Measurements from ENCODE around the gene COG5. TPM values are rescaled to one million over a fixed set of nuclear protein-coding genes. Genes with fewer than 3 reads are reported as not detected.
A peak's percentile ranks its signal among the peaks of the same experiment; 100 is the strongest.

The COG5 gene
- total RNA-seq, 1 experiment from 2014 or later: 29.1 TPM

DNA sequence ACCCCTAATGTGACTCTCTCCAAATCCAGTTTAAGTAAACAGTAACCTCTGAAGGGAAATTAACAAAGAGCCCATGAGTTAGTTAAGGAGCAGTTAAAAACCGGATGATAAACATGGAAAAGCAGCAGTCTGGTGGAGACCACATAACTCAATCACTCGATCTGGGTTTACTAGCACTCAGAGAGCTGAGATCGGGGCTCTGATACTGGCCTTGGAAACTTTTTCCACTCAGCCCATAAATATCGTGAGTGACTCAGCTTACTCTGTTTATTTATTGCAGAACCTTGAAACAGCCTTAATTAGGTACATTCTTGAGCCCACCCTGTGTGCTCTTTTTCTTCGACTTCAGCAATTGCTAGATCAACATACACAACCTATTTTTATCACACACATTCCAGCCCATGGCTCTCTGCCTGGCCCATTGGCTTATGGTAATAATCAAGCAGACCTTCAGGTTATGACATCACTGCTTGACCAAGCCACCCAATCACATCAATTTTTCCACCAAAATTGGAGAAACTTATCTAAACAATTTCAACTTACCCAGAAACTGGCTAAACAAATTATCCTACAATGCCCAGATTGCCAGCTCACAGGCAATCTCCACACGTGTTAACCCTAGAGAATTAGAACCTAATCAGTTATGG is 176.0 kb downstream of the COG5 start:
- ChIA-PET POLR2A (no interaction called here), CTCF (no interaction called here)
- in situ Hi-C loops (cut with HindIII; ENCODE audit: low pct_unique_long_range_greater_than_20kb, low sequenced_read_pairs): no loop called here
- DNase-seq (ENCODE audit: low read depth, low spot score): no peak
- no peaks in the 10 kb centered on the region for H3K9me3 ChIP-seq (ENCODE audit: control insufficient read depth, insufficient read depth, low read depth, low read length)
- no TSS peak for BruUV-seq (replicated peaks)
- H3K4me1 ChIP-seq (ENCODE audit: control insufficient read depth, insufficient read depth, low read length): peaks cover 9% of the 10 kb centered on the region; the same call in 1 of the 2 replicates
- H3K36me3 ChIP-seq (ENCODE audit: control insufficient read depth, insufficient read depth, low read length): no peaks in the 10 kb centered on the region
- no peaks in the 10 kb centered on the region for H3K27me3 ChIP-seq (ENCODE audit: control insufficient read depth, insufficient read depth, low read length)
- H3K27ac ChIP-seq (ENCODE audit: low read length): no peak overlapping the region
- intact Hi-C loops (cut with micrococcal nuclease; ENCODE audit: unreplicated experiment): no loop called here
- TF ChIP-seq TCF7L2 (IDR thresholded peaks at IDR 0.05; ENCODE audit: low read depth, low read length): no peak
- TF ChIP-seq, protein P1, sequence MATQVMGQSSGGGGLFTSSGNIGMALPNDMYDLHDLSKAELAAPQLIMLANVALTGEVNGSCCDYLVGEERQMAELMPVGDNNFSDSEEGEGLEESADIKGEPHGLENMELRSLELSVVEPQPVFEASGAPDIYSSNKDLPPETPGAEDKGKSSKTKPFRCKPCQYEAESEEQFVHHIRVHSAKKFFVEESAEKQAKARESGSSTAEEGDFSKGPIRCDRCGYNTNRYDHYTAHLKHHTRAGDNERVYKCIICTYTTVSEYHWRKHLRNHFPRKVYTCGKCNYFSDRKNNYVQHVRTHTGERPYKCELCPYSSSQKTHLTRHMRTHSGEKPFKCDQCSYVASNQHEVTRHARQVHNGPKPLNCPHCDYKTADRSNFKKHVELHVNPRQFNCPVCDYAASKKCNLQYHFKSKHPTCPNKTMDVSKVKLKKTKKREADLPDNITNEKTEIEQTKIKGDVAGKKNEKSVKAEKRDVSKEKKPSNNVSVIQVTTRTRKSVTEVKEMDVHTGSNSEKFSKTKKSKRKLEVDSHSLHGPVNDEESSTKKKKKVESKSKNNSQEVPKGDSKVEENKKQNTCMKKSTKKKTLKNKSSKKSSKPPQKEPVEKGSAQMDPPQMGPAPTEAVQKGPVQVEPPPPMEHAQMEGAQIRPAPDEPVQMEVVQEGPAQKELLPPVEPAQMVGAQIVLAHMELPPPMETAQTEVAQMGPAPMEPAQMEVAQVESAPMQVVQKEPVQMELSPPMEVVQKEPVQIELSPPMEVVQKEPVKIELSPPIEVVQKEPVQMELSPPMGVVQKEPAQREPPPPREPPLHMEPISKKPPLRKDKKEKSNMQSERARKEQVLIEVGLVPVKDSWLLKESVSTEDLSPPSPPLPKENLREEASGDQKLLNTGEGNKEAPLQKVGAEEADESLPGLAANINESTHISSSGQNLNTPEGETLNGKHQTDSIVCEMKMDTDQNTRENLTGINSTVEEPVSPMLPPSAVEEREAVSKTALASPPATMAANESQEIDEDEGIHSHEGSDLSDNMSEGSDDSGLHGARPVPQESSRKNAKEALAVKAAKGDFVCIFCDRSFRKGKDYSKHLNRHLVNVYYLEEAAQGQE (IDR thresholded peaks at IDR 0.05; ENCODE audit: insufficient read depth in 1 of 2, low read depth in 2 of 2, low read length in 1 of 2): no peak
- no peak for TF ChIP-seq SIN3A (IDR thresholded peaks at IDR 0.05; ENCODE audit: borderline replicate concordance, insufficient read depth, low read depth, low read length)
- no peak for TF ChIP-seq POLR2AphosphoS5 (IDR thresholded peaks at IDR 0.05; ENCODE audit: low read depth, low read length)
- no peak for TF ChIP-seq CTCF (IDR thresholded peaks at IDR 0.05)
- peak; percentile 70; the same call in 1 of the 2 replicates for ATAC-seq
- no peak overlapping the region for H3K4me3 ChIP-seq (ENCODE audit: low read depth in 2 of 2, low read length in 2 of 2)

DNA sequence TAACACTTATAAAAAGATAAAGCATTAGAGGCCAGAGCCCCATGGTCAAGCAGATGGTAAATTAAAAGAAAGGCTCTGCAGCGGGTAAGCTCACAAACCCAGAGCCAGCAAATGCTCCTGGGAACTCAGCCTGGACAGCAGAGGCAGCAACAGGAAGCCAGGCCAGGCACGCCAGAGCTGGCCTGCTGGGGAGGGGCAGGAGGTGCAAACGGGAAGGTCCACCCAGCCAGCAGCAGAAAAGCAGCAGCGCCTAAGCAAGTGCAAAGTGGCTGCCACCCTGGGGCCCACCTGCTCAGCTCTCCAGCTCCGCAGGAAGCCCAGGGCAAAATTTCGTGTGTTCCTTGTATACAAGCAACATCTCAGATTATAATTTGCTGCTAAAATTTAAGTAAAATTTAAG is 176.6 kb downstream of the COG5 start:
- Histone ChIP-seq H3K4me3 (ENCODE audit: low read depth in 2 of 2, low read length in 2 of 2) (no peak overlapping the region), H3K27ac (ENCODE audit: low read length) (peak overlapping the region; percentile 51; the same call in 1 of the 2 replicates), H3K27me3 (ENCODE audit: control insufficient read depth, insufficient read depth, low read length) (no peaks in the 10 kb centered on the region), H3K9me3 (ENCODE audit: control insufficient read depth, insufficient read depth, low read depth, low read length) (no peaks in the 10 kb centered on the region), H3K4me1 (ENCODE audit: control insufficient read depth, insufficient read depth, low read length) (peaks cover 9% of the 10 kb centered on the region; the same call in 1 of the 2 replicates), H3K36me3 (ENCODE audit: control insufficient read depth, insufficient read depth, low read length) (no peaks in the 10 kb centered on the region)
- intact Hi-C loops (cut with micrococcal nuclease; ENCODE audit: unreplicated experiment) (no loop called here), in situ Hi-C loops (cut with HindIII; ENCODE audit: low pct_unique_long_range_greater_than_20kb, low sequenced_read_pairs) (no loop called here)
- CTCF ChIA-PET: no interaction called here
- POLR2A ChIA-PET: no interaction called here
- BruUV-seq (replicated peaks): no TSS peak
- ATAC-seq (0 out of 2 replicates have a peak, but pooled peaks have one; percentile 65), DNase-seq (ENCODE audit: low read depth, low spot score) (no peak)
- TF ChIP-seq CTCF (IDR thresholded peaks at IDR 0.05): no peak
- no peak for TF ChIP-seq TCF7L2 (IDR thresholded peaks at IDR 0.05; ENCODE audit: low read depth, low read length)
- no peak for TF ChIP-seq POLR2AphosphoS5 (IDR thresholded peaks at IDR 0.05; ENCODE audit: low read depth, low read length)
